ENCODE data around the gene PSEN1. TPM values are rescaled to one million over a fixed set of nuclear protein-coding genes. Genes with fewer than 3 reads are reported as not detected.

Gene PSEN1
- polyA plus RNA-seq, 1 donor (not counting 4 experiments of a cell fraction or from before 2014, with no cell fraction given) = 32.6 TPM

GRCh38 chr14:73261520-73262426 lies 125.5 kb downstream of the PSEN1 start:
- Histone ChIP-seq H3K4me2 (ENCODE audit: control insufficient read depth, extremely low read depth, insufficient read depth, low read depth, low read length) (no peak overlapping the region), H3K9me3 (ENCODE audit: control insufficient read depth, low read depth, low read length) (no peaks in the 10 kb centered on the region), H3K79me2 (ENCODE audit: control insufficient read depth, insufficient read depth, low read length) (no peaks in the 10 kb centered on the region), H3K27ac (ENCODE audit: control insufficient read depth, insufficient read depth, low read length) (no peak overlapping the region), H3K9ac (ENCODE audit: control insufficient read depth, extremely low read depth, insufficient read depth, low read length) (no peak overlapping the region), H3K4me1 (ENCODE audit: control insufficient read depth, extremely low read depth, insufficient read depth, low read length) (peaks cover 2% of the 10 kb centered on the region), H3K9me1 (ENCODE audit: control insufficient read depth, extremely low read depth, insufficient read depth, low read length) (no peaks in the 10 kb centered on the region), H3K27me3 (ENCODE audit: control insufficient read depth, extremely low read depth, insufficient read depth, low read length) (no peaks in the 10 kb centered on the region), H3K36me3 (ENCODE audit: control insufficient read depth in 2 of 2, extremely low read depth in 1 of 2, insufficient read depth in 2 of 2, low read length in 2 of 2) (no peaks in the 10 kb centered on the region), H3K4me3 (ENCODE audit: control insufficient read depth in 2 of 3, extremely low read depth in 1 of 3, insufficient read depth in 2 of 3, low read depth in 1 of 3, low read length in 3 of 3) (no peak overlapping the region), H4K20me1 (ENCODE audit: control insufficient read depth, extremely low read depth, insufficient read depth, low read length) (no peaks in the 10 kb centered on the region), H2AFZ (ENCODE audit: control insufficient read depth, low read length) (no peak overlapping the region)
- FAIRE-seq = no peak
- TF ChIP-seq EZH2 (IDR thresholded peaks at IDR 0.05; ENCODE audit: low read length) = no peak
- TF ChIP-seq CTCF (optimal IDR thresholded peaks at IDR 0.05 in 1 of 3, IDR thresholded peaks at IDR 0.05 in 1 of 3, conservative IDR thresholded peaks at IDR 0.05 in 1 of 3; ENCODE audit: extremely low read depth in 1 of 3, insufficient read depth in 2 of 3, low read length in 3 of 3) = no peak
- no peak for DNase-seq (ENCODE audit: low read depth, low spot score)
- dilution Hi-C loops (cut with MboI; ENCODE audit: extremely low pct_ligation_motif_present, low sequenced_read_pairs) = no loop called here

- Histone ChIP-seq H3K4me3 (ENCODE audit: control insufficient read depth in 2 of 3, extremely low read depth in 1 of 3, insufficient read depth in 2 of 3, low read depth in 1 of 3, low read length in 3 of 3) (no peak overlapping the region), H3K27me3 (ENCODE audit: control insufficient read depth, extremely low read depth, insufficient read depth, low read length) (no peaks in the 10 kb centered on the region), H3K27ac (ENCODE audit: control insufficient read depth, insufficient read depth, low read length) (no peak overlapping the region), H3K9me3 (ENCODE audit: control insufficient read depth, low read depth, low read length) (no peaks in the 10 kb centered on the region), H3K36me3 (ENCODE audit: control insufficient read depth in 2 of 2, extremely low read depth in 1 of 2, insufficient read depth in 2 of 2, low read length in 2 of 2) (no peaks in the 10 kb centered on the region), H3K9me1 (ENCODE audit: control insufficient read depth, extremely low read depth, insufficient read depth, low read length) (no peaks in the 10 kb centered on the region), H3K9ac (ENCODE audit: control insufficient read depth, extremely low read depth, insufficient read depth, low read length) (no peak overlapping the region), H4K20me1 (ENCODE audit: control insufficient read depth, extremely low read depth, insufficient read depth, low read length) (no peaks in the 10 kb centered on the region), H3K79me2 (ENCODE audit: control insufficient read depth, insufficient read depth, low read length) (no peaks in the 10 kb centered on the region), H2AFZ (ENCODE audit: control insufficient read depth, low read length) (no peak overlapping the region), H3K4me1 (ENCODE audit: control insufficient read depth, extremely low read depth, insufficient read depth, low read length) (peaks cover 2% of the 10 kb centered on the region), H3K4me2 (ENCODE audit: control insufficient read depth, extremely low read depth, insufficient read depth, low read depth, low read length) (no peak overlapping the region)
- TF ChIP-seq EZH2 (IDR thresholded peaks at IDR 0.05; ENCODE audit: low read length) (no peak), CTCF (optimal IDR thresholded peaks at IDR 0.05 in 1 of 3, IDR thresholded peaks at IDR 0.05 in 1 of 3, conservative IDR thresholded peaks at IDR 0.05 in 1 of 3; ENCODE audit: extremely low read depth in 1 of 3, insufficient read depth in 2 of 3, low read length in 3 of 3) (no peak)
- dilution Hi-C loops (cut with MboI; ENCODE audit: extremely low pct_ligation_motif_present, low sequenced_read_pairs) = no loop called here
- FAIRE-seq (no peak), DNase-seq (ENCODE audit: low read depth, low spot score) (no peak)
Measured at GRCh38 chr14:73262427-73263183, 126.3 kb downstream of the PSEN1 start.
